Peyer's patch (tissue), 4 donors: ENCODE measurements around the gene SH3BP1. TPM values are rescaled to one million over a fixed set of nuclear protein-coding genes. Genes with fewer than 3 reads are reported as not detected.

Source experiments
- DNase-seq, 3 donors: peaks; one replicate each; pipeline ENCODE4 v3.0.0-alpha.2; 2017 to 2019
- H3K27ac ChIP-seq, 4 donors: fragments of 200-600 bp; sonication (generic); one replicate each; pipeline ENCODE4 v1.5.1; 2016 to 2019
- H3K27me3 ChIP-seq, 2 donors: fragments of 200-600 bp; sonication (generic); one replicate each; pipeline ENCODE4 v1.5.1; 2019
- H3K36me3 ChIP-seq, 3 donors: fragments of 200-600 bp; sonication (generic); one replicate each; pipeline ENCODE4 v1.5.1; 2016 to 2019
- H3K4me1 ChIP-seq, 4 donors: fragments of 200-600 bp; sonication (generic); one replicate each; pipeline ENCODE4 v1.5.1; 2016 to 2019
- H3K4me3 ChIP-seq, 4 donors: fragments of 200-600 bp; sonication (generic); 1 replicate in 3 of 4; 2 replicates in 1 of 4; pipeline ENCODE4 v1.5.1; 2016 to 2019; ENCODE audit warnings: mild to moderate bottlenecking in 1 of 4
- H3K9me3 ChIP-seq, 4 donors: fragments of 200-600 bp; sonication (generic); one replicate each; pipeline ENCODE4 v1.5.1; 2016 to 2019; ENCODE audit warnings: mild to moderate bottlenecking in 1 of 4
- CTCF ChIP-seq, 6 experiments: fragments of 450-650 bp in 4 of 6; fragments of 200-600 bp in 2 of 6; sonication (generic) in 1 of 6; IDR thresholded peaks; one replicate each; pipeline ENCODE4 v1.5.1; 2017 to 2019; ENCODE audit warnings: antibody characterized with exemption in 6 of 6, mild to moderate bottlenecking in 3 of 6, moderate library complexity in 1 of 6
- POLR2A ChIP-seq, 2 donors: fragments of 450-650 bp; IDR thresholded peaks; one replicate each; pipeline ENCODE4 v1.5.1; 2017; ENCODE audit warnings: antibody characterized with exemption in 2 of 2, mild to moderate bottlenecking in 2 of 2, moderate library complexity in 2 of 2
- total RNA-seq, 4 donors: library from RNA; depleted of rRNA; stranded (reverse); fragments of >200 nt; gene quantifications; one replicate each; pipeline ENCODE4 v1.1.0, GENCODE V29; 2016

Gene SH3BP1
- total RNA-seq, 4 donors from 2014 or later = 55.0 to 135 (median 71.8) TPM

- peaks cover 0 to 85% (median 0%) of the 10 kb centered on the region in 3 donors for H3K36me3 ChIP-seq
- no peaks in the 10 kb centered on the region for H3K9me3 ChIP-seq
- H3K4me3 ChIP-seq = no peak overlapping the region
- H3K27me3 ChIP-seq = no peaks in the 10 kb centered on the region
- peak overlapping the region in 1 of 4 donors; percentile 79 for H3K27ac ChIP-seq
- H3K4me1 ChIP-seq = peaks cover 0 to 13% (median 10%) of the 10 kb centered on the region in 4 donors
- TF ChIP-seq CTCF (IDR thresholded peaks at IDR 0.05) (no peak), POLR2A (IDR thresholded peaks at IDR 0.05) (no peak)
- no peak for DNase-seq
Observed at GRCh38 chr22:37619991-37620390, 19.5 kb upstream of the SH3BP1 start.

- no peaks in the 10 kb centered on the region for H3K27me3 ChIP-seq
- no peak overlapping the region for H3K4me3 ChIP-seq
- H3K9me3 ChIP-seq = no peaks in the 10 kb centered on the region
- peaks cover 0 to 27% (median 19%) of the 10 kb centered on the region in 4 donors for H3K4me1 ChIP-seq
- peak overlapping the region in 1 of 4 donors; percentile 47 for H3K27ac ChIP-seq
- peaks cover 0 to 80% (median 0%) of the 10 kb centered on the region in 3 donors for H3K36me3 ChIP-seq
- TF ChIP-seq POLR2A (IDR thresholded peaks at IDR 0.05) = no peak
- no peak for TF ChIP-seq CTCF (IDR thresholded peaks at IDR 0.05)
- DNase-seq = peak; percentile 44 to 77 (median 77)
Observed at GRCh38 chr22:37621352-37621860, 18.1 kb upstream of the SH3BP1 start.

- peak overlapping the region; percentile 38 to 72 (median 50) for H3K27ac ChIP-seq
- peak; percentile 77 to 86 (median 80) for DNase-seq
Observed at GRCh38 chr22:37623075-37624016, 16.1 kb upstream of the SH3BP1 start.

GRCh38 chr22:37624017-37624365, 15.5 kb upstream of the SH3BP1 start:
- H3K27ac ChIP-seq = peak overlapping the region; percentile 38 to 72 (median 50)
- H3K9me3 ChIP-seq = no peaks in the 10 kb centered on the region
- H3K4me3 ChIP-seq = no peak overlapping the region
- TF ChIP-seq CTCF (IDR thresholded peaks at IDR 0.05) = no peak
- TF ChIP-seq POLR2A (IDR thresholded peaks at IDR 0.05) = no peak
- H3K36me3 ChIP-seq = peaks cover 0 to 64% (median 0%) of the 10 kb centered on the region in 3 donors
- H3K27me3 ChIP-seq = no peaks in the 10 kb centered on the region
- DNase-seq = peak in 2 of 3 donors; percentile 74 to 81
- peaks cover 3 to 41% (median 33%) of the 10 kb centered on the region in 4 donors for H3K4me1 ChIP-seq

More at GRCh38 chr22:37623075-37624016, 16.1 kb upstream of the SH3BP1 start:
- peaks cover 3 to 41% (median 36%) of the 10 kb centered on the region in 4 donors for H3K4me1 ChIP-seq
- no peaks in the 10 kb centered on the region for H3K27me3 ChIP-seq
- H3K4me3 ChIP-seq = no peak overlapping the region
- no peaks in the 10 kb centered on the region for H3K9me3 ChIP-seq
- H3K36me3 ChIP-seq = peaks cover 0 to 64% (median 0%) of the 10 kb centered on the region in 3 donors
- TF ChIP-seq CTCF (IDR thresholded peaks at IDR 0.05) (peak; percentile 63 to 94 (median 72)), POLR2A (IDR thresholded peaks at IDR 0.05) (no peak)

GRCh38 chr22:37624876-37625275, 14.6 kb upstream of the SH3BP1 start:
- peak overlapping the region in 2 of 4 donors; percentile 0 to 42 for H3K27ac ChIP-seq
- no peak overlapping the region for H3K4me3 ChIP-seq

More at GRCh38 chr22:37624876-37625275, 14.6 kb upstream of the SH3BP1 start:
- TF ChIP-seq CTCF (IDR thresholded peaks at IDR 0.05) = no peak
- TF ChIP-seq POLR2A (IDR thresholded peaks at IDR 0.05) = no peak
- Histone ChIP-seq H3K9me3 (no peaks in the 10 kb centered on the region), H3K4me1 (peaks cover 3 to 41% (median 33%) of the 10 kb centered on the region in 4 donors), H3K27me3 (no peaks in the 10 kb centered on the region), H3K36me3 (peaks cover 0 to 65% (median 0%) of the 10 kb centered on the region in 3 donors)
- DNase-seq = no peak
